Measurements from ENCODE around the gene OPCML.

OPCML gene

GRCh38 chr11:133081020-133081419 is 451.3 kb downstream of the OPCML start:
- no peak for DNase-seq (ENCODE audit: low read depth in 2 of 2, low spot score in 1 of 2)

GRCh38 chr11:133078591-133079404 is 453.5 kb downstream of the OPCML start:
- DNase-seq (ENCODE audit: low read depth in 2 of 2, low spot score in 1 of 2): no peak

GRCh38 chr11:133078012-133078411 is 454.3 kb downstream of the OPCML start:
- DNase-seq (ENCODE audit: low read depth in 2 of 2, low spot score in 1 of 2): no peak

GRCh38 chr11:133075351-133075750 is 456.9 kb downstream of the OPCML start:
- no peak for DNase-seq (ENCODE audit: low read depth in 2 of 2, low spot score in 1 of 2)

GRCh38 chr11:133072858-133073582 is 459.3 kb downstream of the OPCML start:
- no peak for DNase-seq (ENCODE audit: low read depth in 2 of 2, low spot score in 1 of 2)

- no peak for DNase-seq (ENCODE audit: low read depth in 2 of 2, low spot score in 1 of 2)
Observed at GRCh38 chr11:133072378-133072777, 459.9 kb downstream of the OPCML start.

GRCh38 chr11:133070791-133071190 is 461.5 kb downstream of the OPCML start:
- no peak for DNase-seq (ENCODE audit: low read depth in 2 of 2, low spot score in 1 of 2)

GRCh38 chr11:133070021-133070713 is 462.1 kb downstream of the OPCML start:
- DNase-seq (ENCODE audit: low read depth in 2 of 2, low spot score in 1 of 2): no peak

- no peak for DNase-seq (ENCODE audit: low read depth in 2 of 2, low spot score in 1 of 2)
Observed at GRCh38 chr11:133065847-133066485, 466.3 kb downstream of the OPCML start.

GRCh38 chr11:133064961-133065360 is 467.3 kb downstream of the OPCML start:
- DNase-seq (ENCODE audit: low read depth in 2 of 2, low spot score in 1 of 2): no peak

GRCh38 chr11:133064152-133064877 is 468.0 kb downstream of the OPCML start:
- no peak for DNase-seq (ENCODE audit: low read depth in 2 of 2, low spot score in 1 of 2)

GRCh38 chr11:133058501-133058900 is 473.8 kb downstream of the OPCML start:
- no peak for DNase-seq (ENCODE audit: low read depth in 2 of 2, low spot score in 1 of 2)

- no peak for DNase-seq (ENCODE audit: low read depth in 2 of 2, low spot score in 1 of 2)
Observed at GRCh38 chr11:133053124-133053776, 479.1 kb downstream of the OPCML start.

- no peak for DNase-seq (ENCODE audit: low read depth in 2 of 2, low spot score in 1 of 2)
Observed at GRCh38 chr11:133052537-133052936, 479.8 kb downstream of the OPCML start.

GRCh38 chr11:133049244-133050019 is 482.9 kb downstream of the OPCML start:
- no peak for DNase-seq (ENCODE audit: low read depth in 2 of 2, low spot score in 1 of 2)

- DNase-seq (ENCODE audit: low read depth in 2 of 2, low spot score in 1 of 2): no peak
Observed at GRCh38 chr11:133048270-133048669, 484.0 kb downstream of the OPCML start.

- no peak for DNase-seq (ENCODE audit: low read depth in 2 of 2, low spot score in 1 of 2)
Observed at GRCh38 chr11:133047771-133048115, 484.6 kb downstream of the OPCML start.

GRCh38 chr11:133047036-133047770 is 485.1 kb downstream of the OPCML start:
- DNase-seq (ENCODE audit: low read depth in 2 of 2, low spot score in 1 of 2): no peak

- DNase-seq (ENCODE audit: low read depth in 2 of 2, low spot score in 1 of 2): no peak
Observed at GRCh38 chr11:133046252-133046651, 486.0 kb downstream of the OPCML start.

All from stimulated activated CD8-positive, alpha-beta memory T cell treated with anti-CD3 and anti-CD28 coated beads, Interleukin-4, amount 100 ng/mL, for 1 hour (primary cell).